ENCODE results near the gene ARID1B. TPM values are rescaled to one million over a fixed set of nuclear protein-coding genes. Genes with fewer than 3 reads are reported as not detected.
A peak's percentile ranks its signal among the peaks of the same experiment; 100 is the strongest.

ARID1B gene
- total and polyA plus RNA-seq, 2 of the 13 experiments (the other 11 are each of a cell fraction or from before 2014, with no cell fraction given): 20.1 to 32.6 TPM

GRCh38 chr6:156876302-156876701 lies 99.1 kb downstream of the ARID1B start:
- Histone ChIP-seq H3K9ac (ENCODE audit: insufficient read depth, low read depth, low read length) (no peak overlapping the region), H3K27me3 (ENCODE audit: control insufficient read depth in 1 of 2, insufficient read depth in 2 of 2, low read length in 2 of 2) (no peaks in the 10 kb centered on the region), H3K4me2 (ENCODE audit: low read depth, low read length) (no peak overlapping the region), H3K27ac (ENCODE audit: extremely low read length, insufficient read depth, low read length) (no peak overlapping the region), H4K20me1 (ENCODE audit: insufficient read depth, low read length) (peaks cover 12% of the 10 kb centered on the region; the same call in 1 of the 2 replicates), H3K4me1 (ENCODE audit: insufficient read depth, low read length) (peaks cover 9% of the 10 kb centered on the region), H3K79me2 (ENCODE audit: insufficient read depth, low read length) (peaks cover 78% of the 10 kb centered on the region), H2AFZ (ENCODE audit: low read length) (no peak overlapping the region), H3K9me3 (ENCODE audit: low read length) (no peaks in the 10 kb centered on the region), H3K36me3 (replicated peaks in 1 of 2; ENCODE audit: control insufficient read depth in 1 of 2, insufficient read depth in 2 of 2, low read length in 2 of 2) (peaks cover 1 to 13% of the 10 kb centered on the region in 2 experiments; a peak in 3 of 5 replicates), H3K4me3 (replicated peaks in 1 of 3; ENCODE audit: insufficient read depth in 1 of 3, low read depth in 2 of 3, low read length in 3 of 3) (no peak overlapping the region)
- FAIRE-seq (no peak), ATAC-seq (peak; percentile 70), DNase-seq (ENCODE audit: low spot score) (no peak)
- BruUV-seq (replicated peaks): no TSS peak
- ChIA-PET POLR2A (no interaction called here), CTCF (ENCODE audit: low intra/inter-chr PET ratio, low total read pairs) (no interaction called here)
- in situ Hi-C loops (cut with HindIII; ENCODE audit: extremely low pct_ligation_motif_present, low pct_unique_long_range_greater_than_20kb) (loop anchor here (25.0 kb wide), 1 partner anchor 314 kb away; no protein-coding TSS in a partner anchor), intact Hi-C loops (cut with micrococcal nuclease; ENCODE audit: unreplicated experiment) (no loop called here)
- 98% methylated on average over 11 of the region's 11 CpGs for WGBS (ENCODE audit: low lambda C conversion rate)
- TF ChIP-seq ZNF232 (CRISPR knock-in tag; IDR thresholded peaks at IDR 0.05; ENCODE audit: borderline replicate concordance) (no peak), ZNF574 (CRISPR knock-in tag; IDR thresholded peaks at IDR 0.05) (no peak), ZNF782 (CRISPR knock-in tag; IDR thresholded peaks at IDR 0.05; ENCODE audit: borderline replicate concordance) (no peak), POGZ (CRISPR knock-in tag; IDR thresholded peaks at IDR 0.05) (0 out of 2 replicates have a peak, but pooled peaks have one; percentile 16), TBP (CRISPR knock-in tag; IDR thresholded peaks at IDR 0.05) (no peak), ZNF883 (CRISPR knock-in tag; IDR thresholded peaks at IDR 0.05; ENCODE audit: not compliant biosample characterization) (peak; percentile 33), ZNF687 (CRISPR knock-in tag; IDR thresholded peaks at IDR 0.05) (peak; percentile 39; the same call in 1 of the 2 replicates), ZZZ3 (CRISPR knock-in tag; IDR thresholded peaks at IDR 0.05; ENCODE audit: borderline replicate concordance) (no peak), RBM22 (optimal IDR thresholded peaks at IDR 0.05; ENCODE audit: low read length) (peak; percentile 44), AHR (CRISPR knock-in tag; IDR thresholded peaks at IDR 0.05) (no peak), HNRNPL (IDR thresholded peaks at IDR 0.05; ENCODE audit: low read depth, low read length) (0 out of 2 replicates have a peak, but pooled peaks have one; percentile 62), RAD21 (CRISPR knock-in tag; IDR thresholded peaks at IDR 0.05) (0 out of 2 replicates have a peak, but pooled peaks have one; percentile 37), CTCF (CRISPR knock-in tag; IDR thresholded peaks at IDR 0.05) (peak; percentile 60), SMC3 (IDR thresholded peaks at IDR 0.05; ENCODE audit: low read length) (0 out of 2 replicates have a peak, but pooled peaks have one; percentile 3), ZNF343 (CRISPR knock-in tag; IDR thresholded peaks at IDR 0.05) (no peak)
